ENCODE data around the gene PTPRN2. TPM values are rescaled to one million over a fixed set of nuclear protein-coding genes. Genes with fewer than 3 reads are reported as not detected.

PTPRN2 gene
- total RNA-seq, 4 donors from 2014 or later: 2.0 to 9.5 (median 2.6) TPM

DNA sequence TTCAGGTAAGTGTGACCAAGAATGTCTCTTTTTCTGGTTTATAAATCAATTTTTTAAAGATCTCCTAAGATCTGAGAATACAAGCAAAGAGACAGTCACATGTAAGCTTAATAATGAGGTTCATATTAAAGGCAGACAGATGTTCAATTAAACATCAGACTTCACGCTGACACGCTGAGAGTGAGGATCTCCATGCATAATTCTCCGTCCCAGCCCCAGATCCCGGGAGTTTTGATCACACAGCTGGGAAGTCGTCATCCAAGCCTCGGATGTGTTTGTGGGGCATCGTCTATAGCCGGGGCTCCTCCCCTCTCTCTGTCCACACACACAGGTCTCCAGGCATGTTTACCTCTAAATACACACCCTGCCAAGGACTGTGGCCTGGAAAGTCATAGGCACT is 223.2 kb downstream of the PTPRN2 start:
- DNase-seq (ENCODE audit: low spot score) (no peak), ATAC-seq (ENCODE audit: low FRiP score) (no peak)
- TF ChIP-seq, protein P1, sequence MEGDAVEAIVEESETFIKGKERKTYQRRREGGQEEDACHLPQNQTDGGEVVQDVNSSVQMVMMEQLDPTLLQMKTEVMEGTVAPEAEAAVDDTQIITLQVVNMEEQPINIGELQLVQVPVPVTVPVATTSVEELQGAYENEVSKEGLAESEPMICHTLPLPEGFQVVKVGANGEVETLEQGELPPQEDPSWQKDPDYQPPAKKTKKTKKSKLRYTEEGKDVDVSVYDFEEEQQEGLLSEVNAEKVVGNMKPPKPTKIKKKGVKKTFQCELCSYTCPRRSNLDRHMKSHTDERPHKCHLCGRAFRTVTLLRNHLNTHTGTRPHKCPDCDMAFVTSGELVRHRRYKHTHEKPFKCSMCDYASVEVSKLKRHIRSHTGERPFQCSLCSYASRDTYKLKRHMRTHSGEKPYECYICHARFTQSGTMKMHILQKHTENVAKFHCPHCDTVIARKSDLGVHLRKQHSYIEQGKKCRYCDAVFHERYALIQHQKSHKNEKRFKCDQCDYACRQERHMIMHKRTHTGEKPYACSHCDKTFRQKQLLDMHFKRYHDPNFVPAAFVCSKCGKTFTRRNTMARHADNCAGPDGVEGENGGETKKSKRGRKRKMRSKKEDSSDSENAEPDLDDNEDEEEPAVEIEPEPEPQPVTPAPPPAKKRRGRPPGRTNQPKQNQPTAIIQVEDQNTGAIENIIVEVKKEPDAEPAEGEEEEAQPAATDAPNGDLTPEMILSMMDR (IDR thresholded peaks at IDR 0.05): no peak

DNA sequence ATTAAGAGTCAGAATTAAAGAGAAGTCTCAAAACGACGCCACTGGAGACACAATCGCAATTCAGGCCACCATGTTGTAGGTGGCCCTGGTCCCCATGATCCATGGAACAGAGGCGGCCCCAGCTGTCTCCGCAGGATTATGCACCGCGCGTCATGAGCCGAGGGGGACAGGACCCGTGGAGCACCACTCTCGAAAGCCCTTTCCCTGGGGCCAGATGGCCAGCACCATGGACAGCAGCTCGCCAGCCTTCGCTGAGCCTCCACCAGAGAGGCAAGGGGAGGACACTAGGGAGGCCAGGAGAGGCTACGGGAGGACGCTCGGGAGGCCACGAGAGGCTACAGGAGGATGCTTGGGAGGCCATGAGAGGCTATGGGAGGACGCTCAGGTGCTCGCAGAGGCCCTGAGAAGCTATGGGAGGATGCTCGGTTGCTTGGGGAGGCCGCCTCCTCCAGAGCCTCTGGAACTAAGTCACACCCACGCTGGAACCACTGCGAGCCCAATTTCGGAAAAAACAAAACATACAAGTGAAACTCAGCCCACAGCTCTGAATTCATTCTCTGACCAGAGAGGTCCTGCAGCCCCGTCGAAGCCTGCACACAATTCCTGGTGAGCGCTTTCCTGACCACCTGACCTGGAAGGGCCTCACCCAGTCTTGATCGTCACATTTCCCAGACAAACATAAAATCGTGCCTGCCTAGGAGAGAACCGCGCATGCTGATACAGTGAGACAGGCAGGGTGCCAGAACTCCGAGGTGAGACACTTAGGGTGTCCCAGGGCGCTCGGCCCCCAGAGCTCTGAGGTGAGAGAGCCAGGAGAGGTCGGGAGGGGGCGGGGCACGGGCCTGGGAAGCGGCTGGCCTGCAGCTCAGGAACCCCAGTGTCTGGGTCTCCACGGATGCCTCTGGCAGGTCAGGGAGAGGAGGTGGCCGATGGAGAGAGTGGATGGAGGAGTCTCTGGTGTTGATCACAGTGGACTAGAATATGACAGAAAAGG is 224.4 kb downstream of the PTPRN2 start:
- TF ChIP-seq, protein P1 (IDR thresholded peaks at IDR 0.05): no peak
- ATAC-seq (ENCODE audit: low FRiP score) (no peak), DNase-seq (ENCODE audit: low spot score) (no peak)

DNA sequence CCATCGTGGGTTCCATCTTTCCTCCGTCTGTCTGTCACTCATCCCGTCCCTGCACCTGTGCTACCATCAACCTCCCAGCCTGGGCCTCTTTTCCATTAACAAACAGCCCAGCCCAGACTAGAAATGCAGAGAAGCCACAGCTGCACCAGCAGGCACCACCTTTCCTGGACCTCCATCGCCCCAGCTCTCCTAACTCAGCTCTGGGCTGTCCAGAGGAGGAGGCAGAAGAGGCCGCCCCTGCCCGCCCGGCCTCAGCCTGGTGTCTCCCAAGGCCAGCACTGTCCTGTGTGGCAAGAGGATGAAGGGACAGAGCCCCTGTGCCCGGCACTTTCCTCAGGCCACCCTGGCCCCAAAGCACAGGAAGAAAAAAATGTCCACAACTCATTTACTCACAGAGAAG is 225.6 kb downstream of the PTPRN2 start:
- DNase-seq (ENCODE audit: low spot score) (no peak), ATAC-seq (ENCODE audit: low FRiP score) (no peak)
- TF ChIP-seq, protein P1 (IDR thresholded peaks at IDR 0.05): no peak

DNA sequence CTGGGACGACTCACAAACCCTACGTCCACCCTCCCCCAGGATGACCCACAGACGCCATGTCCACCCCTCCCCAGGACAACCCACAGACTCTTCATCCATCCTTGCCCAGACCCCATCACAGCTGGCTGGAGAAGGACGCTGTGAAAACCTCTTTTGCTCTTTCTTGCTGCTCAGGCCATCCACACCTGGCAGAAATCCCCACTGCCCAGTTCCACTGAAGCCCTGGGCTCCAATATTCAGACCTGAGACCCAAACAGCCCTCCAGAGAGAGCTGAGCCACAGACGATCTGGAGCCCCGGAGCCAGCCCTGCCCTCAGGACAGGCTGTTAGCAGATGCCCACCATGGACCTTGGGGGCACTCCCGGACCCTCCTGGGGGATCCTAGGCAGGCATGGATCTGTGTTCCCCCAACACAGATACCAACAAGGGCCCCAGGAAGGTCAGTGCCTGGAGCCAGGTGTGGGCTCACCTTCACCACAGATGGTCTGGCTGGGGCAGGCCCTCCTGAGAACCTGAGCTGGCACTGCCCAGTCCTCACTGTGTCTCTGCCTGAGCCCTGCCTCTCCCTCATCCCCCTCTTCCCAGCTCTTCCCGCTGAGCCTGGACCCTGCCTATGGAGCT is 226.2 kb downstream of the PTPRN2 start:
- TF ChIP-seq, protein P1 (IDR thresholded peaks at IDR 0.05): no peak
- DNase-seq (ENCODE audit: low spot score) (no peak), ATAC-seq (ENCODE audit: low FRiP score) (peak; percentile 23)

DNA sequence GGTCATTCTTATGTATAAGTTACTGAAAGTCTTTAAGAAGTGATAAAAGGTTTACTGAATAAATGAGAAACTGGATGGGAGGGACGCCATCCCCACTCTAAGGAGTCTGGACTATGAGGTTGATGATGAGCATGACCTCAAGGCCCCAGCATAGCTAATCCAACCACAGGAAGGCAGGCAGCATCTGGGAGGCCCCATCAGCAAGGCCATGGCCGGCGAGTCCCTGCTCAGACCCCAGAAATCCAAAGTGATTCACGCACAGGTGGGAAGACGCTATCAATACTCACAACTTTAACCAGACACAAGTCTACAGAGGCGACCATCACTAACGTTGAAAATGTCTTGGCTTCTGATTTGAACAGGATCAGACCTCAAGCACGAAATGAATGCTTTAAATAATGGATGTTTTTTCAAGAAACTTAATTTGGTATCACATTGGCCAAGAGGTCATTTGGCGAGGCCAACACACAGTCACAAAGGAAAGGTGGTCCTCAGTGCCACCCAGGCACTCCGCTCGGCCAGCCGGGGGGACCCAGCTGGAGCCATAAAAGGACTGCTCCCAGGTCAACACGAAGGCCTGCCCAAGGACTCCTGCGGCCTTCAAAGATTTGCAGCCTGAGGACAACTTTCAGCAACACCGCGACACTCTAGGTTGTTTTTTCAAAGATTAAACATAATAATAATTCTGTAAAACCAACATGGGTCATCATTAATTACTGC is 228.5 kb downstream of the PTPRN2 start:
- TF ChIP-seq, protein P1 (IDR thresholded peaks at IDR 0.05): no peak
- no peak for DNase-seq (ENCODE audit: low spot score)

DNA sequence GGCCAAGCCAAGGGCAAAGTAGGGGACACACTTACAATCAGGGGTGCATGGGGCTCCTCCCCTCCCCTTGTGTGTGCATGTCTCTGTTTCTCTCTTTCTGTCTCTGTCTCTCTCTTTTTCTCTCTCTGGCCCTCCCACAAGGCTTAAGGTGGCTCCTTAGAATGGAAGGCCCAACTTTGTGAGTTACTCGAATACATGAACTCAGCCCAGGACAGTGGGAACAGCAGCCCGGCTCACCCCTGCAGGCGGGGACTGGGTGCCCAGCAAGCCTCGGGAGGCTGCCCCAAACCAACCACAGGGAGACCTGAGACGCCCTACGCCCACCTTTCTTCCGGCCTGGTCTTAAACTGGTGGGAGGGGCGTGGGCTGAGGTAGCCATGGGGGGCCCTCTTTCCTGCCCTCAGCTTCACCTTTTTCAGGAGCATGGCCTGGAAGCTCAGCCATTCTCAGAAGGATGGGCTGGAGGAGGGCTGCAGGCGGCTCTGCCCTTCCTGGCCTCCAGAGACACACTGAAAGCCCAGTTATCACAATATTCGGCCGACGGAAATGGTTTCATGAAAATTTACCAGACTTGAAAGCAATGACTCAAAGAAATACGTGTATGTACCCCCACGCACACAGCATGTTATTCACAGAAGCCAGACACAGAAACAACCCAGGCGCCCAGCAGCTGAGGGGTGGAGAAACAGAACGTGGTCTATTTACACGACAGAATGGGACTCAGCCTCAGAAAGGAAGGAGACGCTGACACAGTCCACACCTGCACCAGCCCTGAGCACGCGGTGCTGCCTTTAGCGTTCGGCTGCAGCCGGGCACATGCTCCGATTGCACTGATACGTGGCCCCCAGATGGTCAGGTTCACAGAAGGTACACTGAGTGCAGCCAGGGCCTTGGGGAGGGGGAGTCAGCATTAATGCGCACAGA is 229.5 kb downstream of the PTPRN2 start:
- DNase-seq (ENCODE audit: low spot score) (no peak), ATAC-seq (ENCODE audit: low FRiP score) (no peak)
- TF ChIP-seq, protein P1 (IDR thresholded peaks at IDR 0.05): no peak

More for the DNA sequence above, 228.5 kb downstream of the PTPRN2 start:
- ATAC-seq (ENCODE audit: low FRiP score): no peak

All from omental fat pad (tissue), 4 donors.